BE2C (cell line): Measurements from ENCODE around the gene HESX1. TPM values are rescaled to one million over a fixed set of nuclear protein-coding genes. Genes with fewer than 3 reads are reported as not detected.

Experiments
- DNase-seq: peaks from one replicate; pipeline ENCODE4 v3.0.0-alpha.2; 2020
- H3K27me3 ChIP-seq: fragments of 250-450 bp; sonication (Bioruptor Pico); 2 replicates; pipeline ENCODE4 v1.5.1; 2020; ENCODE audit warnings: mild to moderate bottlenecking
- H3K36me3 ChIP-seq: fragments of 250-450 bp; sonication (Bioruptor Pico); 2 replicates; pipeline ENCODE4 v1.5.1; 2020; ENCODE audit warnings: mild to moderate bottlenecking
- H3K4me1 ChIP-seq: fragments of 250-450 bp; sonication (Bioruptor Pico); 2 replicates; pipeline ENCODE4 v1.5.1; 2020
- H3K4me3 ChIP-seq: 2 replicates; pipeline ENCODE4 v1.5.1; 2011; ENCODE audit warnings: low read depth, low read length
- H3K9me3 ChIP-seq: fragments of 250-450 bp; sonication (Bioruptor Pico); 2 replicates; pipeline ENCODE4 v1.5.1; 2020
- CTCF ChIP-seq: IDR thresholded peaks from 2 replicates; pipeline ENCODE4 v1.5.1; 2012; ENCODE audit warnings: mild to moderate bottlenecking, low read depth, low read length
- polyA plus RNA-seq: library from polyadenylated mRNA; unstranded; fragments of >200 nt; gene quantifications from one replicate; pipeline ENCODE4 v1.2.1, GENCODE V29; 2012; ENCODE audit warnings: low read depth, missing spikeins; ENCODE audit not compliant: insufficient read length, insufficient read depth

The HESX1 gene
- not detected for polyA plus RNA-seq

- TF ChIP-seq CTCF, result no peak
- Histone ChIP-seq H3K27me3 (no peaks in the 10 kb centered on the region), H3K4me3 (no peak within 1 kb of the TSS), H3K9me3 (no peaks in the 10 kb centered on the region), H3K4me1 (no peaks in the 10 kb centered on the region), H3K36me3 (no peaks in the 10 kb centered on the region)
- no peak for DNase-seq
Measured at GRCh38 chr3:57199895-57200297, at the start of gene HESX1. Gene HESX1 (minus strand): TSS chr3:57199978. CDS start chr3:57199918, 60 bp downstream.

GRCh38 chr3:57244946-57245345, 45.2 kb upstream of the HESX1 start:
- H3K4me1 ChIP-seq, result no peaks in the 10 kb centered on the region
- DNase-seq, result no peak
- no peak overlapping the region for H3K4me3 ChIP-seq
- no peaks in the 10 kb centered on the region for H3K9me3 ChIP-seq
- no peak for TF ChIP-seq CTCF
- H3K36me3 ChIP-seq, result no peaks in the 10 kb centered on the region
- H3K27me3 ChIP-seq, result no peaks in the 10 kb centered on the region

- H3K27me3 ChIP-seq, result no peaks in the 10 kb centered on the region
- no peaks in the 10 kb centered on the region for H3K4me1 ChIP-seq
- no peak for TF ChIP-seq CTCF
- H3K36me3 ChIP-seq, result no peaks in the 10 kb centered on the region; the same call in 1 of the 2 replicates
- DNase-seq, result no peak
- no peak overlapping the region for H3K4me3 ChIP-seq
- H3K9me3 ChIP-seq, result no peaks in the 10 kb centered on the region
Measured at GRCh38 chr3:57234613-57235575, 35.1 kb upstream of the HESX1 start.

GRCh38 chr3:57233799-57234198, 34.0 kb upstream of the HESX1 start:
- Histone ChIP-seq H3K9me3 (no peaks in the 10 kb centered on the region), H3K4me3 (no peak overlapping the region), H3K27me3 (no peaks in the 10 kb centered on the region), H3K36me3 (no peaks in the 10 kb centered on the region; the same call in 1 of the 2 replicates), H3K4me1 (no peaks in the 10 kb centered on the region)
- no peak for TF ChIP-seq CTCF
- DNase-seq, result no peak

GRCh38 chr3:57230006-57230405, 30.2 kb upstream of the HESX1 start:
- H3K4me3 ChIP-seq, result no peak overlapping the region
- no peaks in the 10 kb centered on the region for H3K4me1 ChIP-seq
- H3K36me3 ChIP-seq, result no peaks in the 10 kb centered on the region
- no peak for TF ChIP-seq CTCF
- no peak for DNase-seq
- H3K9me3 ChIP-seq, result no peaks in the 10 kb centered on the region
- no peaks in the 10 kb centered on the region for H3K27me3 ChIP-seq
